WTC11 (cell line): ENCODE results near the gene ACBD6.

Experiments used
- ATF6 ChIP-seq: sonication (generic); formaldehyde crosslinking; IDR thresholded peaks from 2 replicates; pipeline ENCODE4 v1.8.1; 2023; ENCODE audit warnings: mild to moderate bottlenecking, missing genetic modification reagents
- CTCF ChIP-seq: fragments of 200-600 bp; IDR thresholded peaks from 2 replicates; pipeline ENCODE4 v1.8.0; 2022; ENCODE audit warnings: antibody characterized with exemption
- FOXJ3 ChIP-seq: sonication (generic); formaldehyde crosslinking; IDR thresholded peaks from 2 replicates; pipeline ENCODE4 v1.9.0; 2021; ENCODE audit warnings: missing genetic modification reagents, mild to moderate bottlenecking, borderline replicate concordance
- NFYB ChIP-seq: sonication (generic); formaldehyde crosslinking; conservative IDR thresholded peaks from 2 replicates; pipeline ENCODE4 v1.8.0; 2022; ENCODE audit warnings: low read depth, missing genetic modification reagents
- PREB ChIP-seq: sonication (generic); formaldehyde crosslinking; IDR thresholded peaks from 2 replicates; pipeline ENCODE4 v1.8.1; 2022; ENCODE audit warnings: mild to moderate bottlenecking, missing genetic modification reagents, moderate library complexity, borderline replicate concordance
- ZBTB21 ChIP-seq: sonication (generic); formaldehyde crosslinking; IDR thresholded peaks from 2 replicates; pipeline ENCODE4 v1.8.1; 2023; ENCODE audit warnings: mild to moderate bottlenecking, missing genetic modification reagents, borderline replicate concordance
- ZNF121 ChIP-seq: sonication (generic); formaldehyde crosslinking; IDR thresholded peaks from 2 replicates; pipeline ENCODE4 v1.8.0; 2023; ENCODE audit warnings: missing genetic modification reagents

GRCh38 chr1:180515364-180515763 is 13.0 kb upstream of the ACBD6 start:
- no peak for TF ChIP-seq PREB
- TF ChIP-seq ZNF121: no peak
- no peak for TF ChIP-seq CTCF
- TF ChIP-seq NFYB: no peak
- no peak for TF ChIP-seq FOXJ3
- no peak for TF ChIP-seq ZBTB21
- no peak for TF ChIP-seq ATF6
